ENCODE data around the gene E4F1. TPM values are rescaled to one million over a fixed set of nuclear protein-coding genes. Genes with fewer than 3 reads are reported as not detected.

E4F1 gene
- total and polyA plus RNA-seq, 2 of the 13 experiments (the other 11 are each of a cell fraction or from before 2014, with no cell fraction given): 13.8 to 19.5 TPM

DNA sequence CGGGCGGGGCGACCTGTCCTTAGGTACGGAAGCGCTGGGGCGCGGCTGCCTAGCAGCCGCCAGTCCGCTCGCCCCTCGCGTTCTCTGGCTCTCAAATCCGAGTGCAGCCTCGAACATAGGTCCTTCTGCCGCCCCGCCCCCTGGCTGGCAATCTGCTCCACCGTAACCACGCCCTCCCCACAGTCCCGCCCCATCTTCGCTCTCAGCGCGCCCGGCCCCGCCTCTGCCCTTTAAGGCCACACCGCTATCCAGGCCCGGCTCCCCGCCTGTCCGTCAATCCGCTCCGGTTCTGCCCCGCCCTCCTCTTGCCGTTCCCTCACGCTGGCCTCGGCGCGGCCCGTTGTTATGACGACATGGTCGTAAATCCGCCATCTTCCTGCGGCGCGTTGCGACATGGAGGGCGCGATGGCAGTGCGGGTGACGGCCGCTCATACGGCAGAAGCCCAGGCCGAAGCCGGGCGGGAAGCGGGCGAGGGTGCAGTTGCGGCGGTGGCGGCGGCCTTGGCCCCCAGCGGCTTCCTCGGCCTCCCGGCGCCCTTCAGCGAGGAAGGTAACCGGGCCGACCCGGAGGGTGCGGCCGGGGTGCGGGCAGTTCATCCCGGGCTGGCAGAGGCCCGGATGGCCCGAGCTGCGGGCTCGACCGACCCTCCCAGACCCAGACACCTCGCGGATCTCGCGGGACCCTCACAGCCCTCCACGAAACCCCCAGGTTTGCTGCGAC, at the start of gene E4F1 (continued):
- TF ChIP-seq, protein P1, sequence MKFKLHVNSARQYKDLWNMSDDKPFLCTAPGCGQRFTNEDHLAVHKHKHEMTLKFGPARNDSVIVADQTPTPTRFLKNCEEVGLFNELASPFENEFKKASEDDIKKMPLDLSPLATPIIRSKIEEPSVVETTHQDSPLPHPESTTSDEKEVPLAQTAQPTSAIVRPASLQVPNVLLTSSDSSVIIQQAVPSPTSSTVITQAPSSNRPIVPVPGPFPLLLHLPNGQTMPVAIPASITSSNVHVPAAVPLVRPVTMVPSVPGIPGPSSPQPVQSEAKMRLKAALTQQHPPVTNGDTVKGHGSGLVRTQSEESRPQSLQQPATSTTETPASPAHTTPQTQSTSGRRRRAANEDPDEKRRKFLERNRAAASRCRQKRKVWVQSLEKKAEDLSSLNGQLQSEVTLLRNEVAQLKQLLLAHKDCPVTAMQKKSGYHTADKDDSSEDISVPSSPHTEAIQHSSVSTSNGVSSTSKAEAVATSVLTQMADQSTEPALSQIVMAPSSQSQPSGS (CRISPR knock-in tag; IDR thresholded peaks at IDR 0.05): peak; percentile 88; the same call in 1 of the 2 replicates
- TF ChIP-seq, protein P2, sequence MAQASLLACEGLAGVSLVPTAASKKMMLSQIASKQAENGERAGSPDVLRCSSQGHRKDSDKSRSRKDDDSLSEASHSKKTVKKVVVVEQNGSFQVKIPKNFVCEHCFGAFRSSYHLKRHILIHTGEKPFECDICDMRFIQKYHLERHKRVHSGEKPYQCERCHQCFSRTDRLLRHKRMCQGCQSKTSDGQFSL (CRISPR knock-in tag; IDR thresholded peaks at IDR 0.05): 0 out of 2 replicates have a peak, but pooled peaks have one; percentile 53
- TF ChIP-seq TEAD2 (CRISPR knock-in tag; IDR thresholded peaks at IDR 0.05) (no peak), ZNF34 (CRISPR knock-in tag; IDR thresholded peaks at IDR 0.05; ENCODE audit: borderline replicate concordance) (0 out of 2 replicates have a peak, but pooled peaks have one; percentile 45), ZNF572 (CRISPR knock-in tag; IDR thresholded peaks at IDR 0.05) (no peak; the same call in 1 of the 2 replicates), YEATS4 (CRISPR knock-in tag; IDR thresholded peaks at IDR 0.05; ENCODE audit: borderline replicate concordance) (peak; percentile 83; the same call in 1 of the 2 replicates), ZNF570 (CRISPR knock-in tag; IDR thresholded peaks at IDR 0.05; ENCODE audit: borderline replicate concordance) (no peak), IRF1 (CRISPR knock-in tag; IDR thresholded peaks at IDR 0.05; ENCODE audit: low read depth) (no peak), FOXA1 (IDR thresholded peaks at IDR 0.05) (no peak), FOXA1 (CRISPR knock-in tag; IDR thresholded peaks at IDR 0.05) (0 out of 2 replicates have a peak, but pooled peaks have one; percentile 4), HDAC2 (CRISPR knock-in tag; IDR thresholded peaks at IDR 0.05) (peak; percentile 78), ZNF639 (CRISPR knock-in tag; conservative IDR thresholded peaks at IDR 0.05) (peak; percentile 96), MIER2 (CRISPR knock-in tag; IDR thresholded peaks at IDR 0.05) (no peak), NFE2L2 (IDR thresholded peaks at IDR 0.05; ENCODE audit: low read length) (no peak), ARID2 (CRISPR knock-in tag; IDR thresholded peaks at IDR 0.05; ENCODE audit: borderline replicate concordance) (no peak), ZHX1 (CRISPR knock-in tag; IDR thresholded peaks at IDR 0.05; ENCODE audit: low read depth) (peak; percentile 99), BHLHE40 (IDR thresholded peaks at IDR 0.05; ENCODE audit: low read length) (no peak), ATF1 (CRISPR knock-in tag; IDR thresholded peaks at IDR 0.05) (peak; percentile 88), MED8 (CRISPR knock-in tag; IDR thresholded peaks at IDR 0.05; ENCODE audit: insufficient replicate concordance) (peak; percentile 80), CEBPB (IDR thresholded peaks at IDR 0.05; ENCODE audit: borderline replicate concordance, low read depth, low read length) (peak; percentile 99), ZSCAN12 (CRISPR knock-in tag; IDR thresholded peaks at IDR 0.05) (peak; percentile 56)
- TF ChIP-seq, protein P3, sequence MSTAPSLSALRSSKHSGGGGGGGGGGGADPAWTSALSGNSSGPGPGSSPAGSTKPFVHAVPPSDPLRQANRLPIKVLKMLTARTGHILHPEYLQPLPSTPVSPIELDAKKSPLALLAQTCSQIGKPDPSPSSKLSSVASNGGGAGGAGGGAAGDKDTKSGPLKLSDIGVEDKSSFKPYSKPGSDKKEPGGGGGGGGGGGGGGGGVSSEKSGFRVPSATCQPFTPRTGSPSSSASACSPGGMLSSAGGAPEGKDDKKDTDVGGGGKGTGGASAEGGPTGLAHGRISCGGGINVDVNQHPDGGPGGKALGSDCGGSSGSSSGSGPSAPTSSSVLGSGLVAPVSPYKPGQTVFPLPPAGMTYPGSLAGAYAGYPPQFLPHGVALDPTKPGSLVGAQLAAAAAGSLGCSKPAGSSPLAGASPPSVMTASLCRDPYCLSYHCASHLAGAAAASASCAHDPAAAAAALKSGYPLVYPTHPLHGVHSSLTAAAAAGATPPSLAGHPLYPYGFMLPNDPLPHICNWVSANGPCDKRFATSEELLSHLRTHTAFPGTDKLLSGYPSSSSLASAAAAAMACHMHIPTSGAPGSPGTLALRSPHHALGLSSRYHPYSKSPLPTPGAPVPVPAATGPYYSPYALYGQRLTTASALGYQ (CRISPR knock-in tag; IDR thresholded peaks at IDR 0.05): peak; percentile 56; the same call in 1 of the 2 replicates
